Astrocyte (in vitro differentiated cells and primary cell): Measurements from ENCODE around the gene PRDM10. TPM values are rescaled to one million over a fixed set of nuclear protein-coding genes. Genes with fewer than 3 reads are reported as not detected.
"Not testable (repeated sequence)": the region's sequence is repeated elsewhere in the genome, so short reads cannot be mapped to it uniquely, and the experiment has no call there.

Source experiments
- DNase-seq: peaks from one replicate; pipeline ENCODE4 v3.0.0-alpha.2; 2010; ENCODE audit warnings: low read depth
- FAIRE-seq: peaks from 2 replicates; lab custom pipeline; 2011; peaks lifted over from hg19 to GRCh38; lab: Jason Lieb, UNC
- H2AFZ ChIP-seq: 2 replicates; pipeline ENCODE4 v1.6.0; 2012; ENCODE audit warnings: low read depth, low read length, inconsistent platforms
- H3K27ac ChIP-seq: 2 replicates; pipeline ENCODE4 v1.5.1; 2011; ENCODE audit warnings: low read depth, low read length, inconsistent platforms
- H3K27me3 ChIP-seq: 2 replicates; pipeline ENCODE4 v1.6.0; 2011; ENCODE audit warnings: low read length, inconsistent platforms; ENCODE audit not compliant: insufficient read depth
- H3K36me3 ChIP-seq: 2 replicates; pipeline ENCODE4 v1.5.1; 2011; ENCODE audit warnings: low read length, inconsistent platforms; ENCODE audit not compliant: insufficient read depth
- H3K4me1 ChIP-seq: 2 replicates; pipeline ENCODE4 v1.5.1; 2011; ENCODE audit warnings: low read length, inconsistent platforms; ENCODE audit not compliant: insufficient read depth
- H3K4me2 ChIP-seq: 2 replicates; pipeline ENCODE4 v1.6.0; 2012; ENCODE audit warnings: low read length, inconsistent platforms
- H3K4me3 ChIP-seq: 2 replicates; pipeline ENCODE4 v1.5.1; 2011; ENCODE audit warnings: low read depth, mild to moderate bottlenecking, low read length, inconsistent platforms; ENCODE audit not compliant: insufficient read depth
- H3K79me2 ChIP-seq: 2 replicates; pipeline ENCODE4 v1.6.0; 2012; ENCODE audit warnings: mild to moderate bottlenecking, low read length, inconsistent platforms; ENCODE audit not compliant: insufficient read depth
- H3K9ac ChIP-seq: 2 replicates; pipeline ENCODE4 v1.6.0; 2012; ENCODE audit warnings: mild to moderate bottlenecking, low read length, inconsistent platforms
- H3K9me3 ChIP-seq: 2 replicates; pipeline ENCODE4 v1.5.1; 2012; ENCODE audit warnings: low read depth, mild to moderate bottlenecking, low read length, inconsistent platforms; ENCODE audit not compliant: insufficient read depth
- H4K20me1 ChIP-seq: 2 replicates; pipeline ENCODE4 v1.6.0; 2012; ENCODE audit warnings: low read length, inconsistent platforms; ENCODE audit not compliant: insufficient read depth
- H3K27ac Mint-ChIP-seq: one replicate; pipeline ENCODE4 v1.8.0; 2021; ENCODE audit warnings: mild to moderate bottlenecking, mixed read lengths; ENCODE audit not compliant: unreplicated experiment
- H3K27me3 Mint-ChIP-seq: one replicate; pipeline ENCODE4 v1.8.0; 2021; ENCODE audit warnings: low read depth, mixed read lengths; ENCODE audit not compliant: unreplicated experiment
- H3K36me3 Mint-ChIP-seq: one replicate; pipeline ENCODE4 v1.8.0; 2021; ENCODE audit warnings: low read depth, mixed read lengths; ENCODE audit not compliant: unreplicated experiment
- H3K4me1 Mint-ChIP-seq: one replicate; pipeline ENCODE4 v1.8.0; 2021; ENCODE audit warnings: low read depth, mixed read lengths; ENCODE audit not compliant: unreplicated experiment
- H3K4me3 Mint-ChIP-seq: one replicate; pipeline ENCODE4 v1.8.0; 2021; ENCODE audit warnings: mild to moderate bottlenecking, moderate library complexity, mixed read lengths; ENCODE audit not compliant: unreplicated experiment
- H3K9me3 Mint-ChIP-seq: one replicate; pipeline ENCODE4 v1.8.0; 2021; ENCODE audit warnings: mild to moderate bottlenecking, mixed read lengths; ENCODE audit not compliant: unreplicated experiment
- EZH2 ChIP-seq: IDR thresholded peaks from 2 replicates; pipeline ENCODE4 v1.6.1; 2012; ENCODE audit warnings: mild to moderate bottlenecking, low read length, inconsistent platforms; ENCODE audit not compliant: insufficient read depth
- total RNA-seq: library from RNA; stranded (reverse); gene quantifications from 2 replicates; pipeline ENCODE4 v1.2.1, GENCODE V29; 2021
- TF ChIP-seq, protein P1 (sequence below): IDR thresholded peaks from 2 replicates; pipeline ENCODE4 v1.5.1; 2011; ENCODE audit warnings: low read depth, mild to moderate bottlenecking, inconsistent platforms, low read length, moderate library complexity; ENCODE audit not compliant: insufficient read depth

The PRDM10 gene
- total RNA-seq, 1 donor from 2014 or later = 10.1 TPM

DNA sequence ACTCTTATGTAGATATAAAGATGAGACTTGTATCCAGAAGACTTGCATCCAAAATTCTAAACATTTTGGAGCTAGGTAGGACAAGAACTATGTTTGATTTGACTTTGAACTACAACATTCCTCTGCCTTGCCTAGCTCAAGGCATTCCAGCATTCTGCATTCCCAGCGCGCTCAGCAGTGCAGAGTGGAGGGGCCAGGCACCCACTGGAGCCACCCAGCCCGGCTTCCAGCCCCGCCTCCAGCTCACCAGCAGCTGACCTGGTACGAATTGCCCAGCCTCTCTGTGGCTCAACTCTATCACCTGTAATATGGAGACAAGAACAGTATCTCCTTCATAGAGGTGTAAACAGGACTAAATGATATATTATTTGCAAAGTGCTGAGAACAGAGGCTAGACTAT is 28.8 kb downstream of the PRDM10 start:
- peaks cover 66% of the 10 kb centered on the region for H4K20me1 ChIP-seq

DNA sequence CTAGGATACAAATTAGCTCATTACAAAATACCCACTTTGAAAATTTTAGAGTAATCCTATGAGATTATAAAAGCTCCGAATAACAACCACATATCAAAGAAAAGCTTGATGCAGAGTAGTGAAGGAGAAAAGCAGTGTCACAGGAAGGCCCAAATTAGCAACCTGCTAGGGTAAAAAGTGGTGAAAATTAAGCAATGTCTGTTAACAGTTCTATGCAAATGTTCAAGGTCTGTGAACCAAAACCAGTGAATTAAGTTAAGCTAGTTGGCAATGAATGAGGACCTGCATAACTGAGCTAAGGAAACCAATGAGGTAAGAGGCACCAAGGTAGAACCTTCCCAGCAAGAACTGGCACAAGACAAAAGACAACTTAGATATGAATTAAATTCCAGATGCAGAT is 29.6 kb downstream of the PRDM10 start:
- Mint-ChIP-seq H3K27ac (peak overlapping the region; percentile 50), H3K4me3 (no peak overlapping the region), H3K36me3 (peaks cover 13% of the 10 kb centered on the region), H3K27me3 (no peaks in the 10 kb centered on the region), H3K9me3 (no peaks in the 10 kb centered on the region), H3K4me1 (peaks cover 33% of the 10 kb centered on the region)
- Histone ChIP-seq H4K20me1 (peaks cover 66% of the 10 kb centered on the region), H3K27me3 (no peaks in the 10 kb centered on the region), H3K9me3 (no peaks in the 10 kb centered on the region), H3K9ac (no peak overlapping the region), H3K36me3 (no peaks in the 10 kb centered on the region), H3K79me2 (peaks cover 5% of the 10 kb centered on the region), H3K4me3 (no peak overlapping the region), H2AFZ (no peak overlapping the region), H3K27ac (no peak overlapping the region), H3K4me2 (no peak overlapping the region), H3K4me1 (no peaks in the 10 kb centered on the region)
- no peak for FAIRE-seq
- DNase-seq = no peak
- TF ChIP-seq EZH2 = no peak
- TF ChIP-seq, protein P1, sequence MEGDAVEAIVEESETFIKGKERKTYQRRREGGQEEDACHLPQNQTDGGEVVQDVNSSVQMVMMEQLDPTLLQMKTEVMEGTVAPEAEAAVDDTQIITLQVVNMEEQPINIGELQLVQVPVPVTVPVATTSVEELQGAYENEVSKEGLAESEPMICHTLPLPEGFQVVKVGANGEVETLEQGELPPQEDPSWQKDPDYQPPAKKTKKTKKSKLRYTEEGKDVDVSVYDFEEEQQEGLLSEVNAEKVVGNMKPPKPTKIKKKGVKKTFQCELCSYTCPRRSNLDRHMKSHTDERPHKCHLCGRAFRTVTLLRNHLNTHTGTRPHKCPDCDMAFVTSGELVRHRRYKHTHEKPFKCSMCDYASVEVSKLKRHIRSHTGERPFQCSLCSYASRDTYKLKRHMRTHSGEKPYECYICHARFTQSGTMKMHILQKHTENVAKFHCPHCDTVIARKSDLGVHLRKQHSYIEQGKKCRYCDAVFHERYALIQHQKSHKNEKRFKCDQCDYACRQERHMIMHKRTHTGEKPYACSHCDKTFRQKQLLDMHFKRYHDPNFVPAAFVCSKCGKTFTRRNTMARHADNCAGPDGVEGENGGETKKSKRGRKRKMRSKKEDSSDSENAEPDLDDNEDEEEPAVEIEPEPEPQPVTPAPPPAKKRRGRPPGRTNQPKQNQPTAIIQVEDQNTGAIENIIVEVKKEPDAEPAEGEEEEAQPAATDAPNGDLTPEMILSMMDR = no peak

More for the DNA sequence above, 28.8 kb downstream of the PRDM10 start:
- TF ChIP-seq, protein P1 = no peak
- no peak for TF ChIP-seq EZH2
- no peak for FAIRE-seq
- H3K27me3 ChIP-seq = no peaks in the 10 kb centered on the region
- Mint-ChIP-seq H3K27me3 (no peaks in the 10 kb centered on the region), H3K36me3 (peaks cover 13% of the 10 kb centered on the region), H3K27ac (peak overlapping the region; percentile 78), H3K9me3 (no peaks in the 10 kb centered on the region), H3K4me3 (peak overlapping the region; percentile 41), H3K4me1 (peaks cover 31% of the 10 kb centered on the region)
- no peaks in the 10 kb centered on the region for H3K36me3 ChIP-seq
- H2AFZ ChIP-seq = no peak overlapping the region
- H3K4me3 ChIP-seq = no peak overlapping the region
- DNase-seq = no peak
- peaks cover 5% of the 10 kb centered on the region for H3K79me2 ChIP-seq
- H3K27ac ChIP-seq = no peak overlapping the region
- no peaks in the 10 kb centered on the region for H3K4me1 ChIP-seq
- no peak overlapping the region for H3K9ac ChIP-seq
- H3K9me3 ChIP-seq = no peaks in the 10 kb centered on the region
- no peak overlapping the region for H3K4me2 ChIP-seq

DNA sequence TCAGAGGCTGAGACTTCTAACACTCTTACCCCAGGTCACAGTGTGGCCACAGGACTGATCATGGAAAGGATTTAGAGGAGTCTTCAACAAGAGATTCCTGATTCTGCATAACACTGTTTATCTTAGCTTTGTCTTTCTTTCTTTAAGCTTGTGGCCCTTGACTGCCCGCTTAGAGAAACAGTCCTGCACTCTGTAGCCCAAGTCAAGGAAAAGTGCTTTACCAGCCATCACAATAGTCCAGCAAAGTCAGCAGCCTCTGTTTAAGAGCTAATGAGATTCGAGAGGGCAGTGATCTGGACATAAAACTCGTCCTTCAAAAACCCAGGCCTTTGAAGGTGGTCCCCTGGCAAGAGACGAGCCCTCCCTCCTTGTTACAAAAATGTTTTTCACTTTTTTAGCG is 30.0 kb downstream of the PRDM10 start:
- H3K27ac ChIP-seq = no peak overlapping the region
- no peaks in the 10 kb centered on the region for H3K4me1 ChIP-seq
- H3K4me2 ChIP-seq = no peak overlapping the region
- TF ChIP-seq, protein P1 = no peak
- TF ChIP-seq EZH2 = no peak
- FAIRE-seq (no peak), DNase-seq (no peak)
- no peaks in the 10 kb centered on the region for H3K27me3 ChIP-seq
- Mint-ChIP-seq H3K27ac (peak overlapping the region; percentile 50), H3K4me3 (no peak overlapping the region), H3K36me3 (peaks cover 13% of the 10 kb centered on the region), H3K27me3 (no peaks in the 10 kb centered on the region), H3K9me3 (no peaks in the 10 kb centered on the region), H3K4me1 (peaks cover 38% of the 10 kb centered on the region)
- no peaks in the 10 kb centered on the region for H3K36me3 ChIP-seq
- peaks cover 7% of the 10 kb centered on the region for H3K79me2 ChIP-seq
- H3K9me3 ChIP-seq = no peaks in the 10 kb centered on the region
- no peak overlapping the region for H2AFZ ChIP-seq
- no peak overlapping the region for H3K9ac ChIP-seq
- H4K20me1 ChIP-seq = peaks cover 66% of the 10 kb centered on the region
- H3K4me3 ChIP-seq = no peak overlapping the region

DNA sequence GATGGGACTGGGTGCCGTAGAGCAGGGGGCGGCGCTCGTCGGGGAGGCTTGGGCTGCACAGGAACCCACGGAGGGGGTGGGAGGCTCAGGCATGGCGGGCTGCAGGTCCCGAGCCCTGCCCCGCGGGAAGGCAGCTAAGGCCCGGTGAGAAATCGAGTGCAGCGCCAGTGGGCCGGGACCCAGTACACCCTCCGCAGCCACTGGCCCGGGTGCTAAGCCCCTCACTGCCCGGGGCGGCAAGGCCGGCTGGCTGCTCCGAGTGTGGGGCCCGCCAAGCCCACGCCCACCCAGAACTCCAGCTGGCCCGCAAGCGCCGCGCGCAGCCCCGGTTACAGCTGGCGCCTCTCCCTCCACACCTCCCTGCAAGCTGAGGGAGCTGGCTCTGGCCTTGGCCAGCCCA is 30.8 kb downstream of the PRDM10 start:
- FAIRE-seq, H3K27me3 Mint-ChIP-seq, H3K4me3 Mint-ChIP-seq, H3K36me3 ChIP-seq, H3K4me1 ChIP-seq, DNase-seq, H3K27ac ChIP-seq, H3K9me3 ChIP-seq, H3K9me3 Mint-ChIP-seq, H3K4me3 ChIP-seq, H3K4me2 ChIP-seq, H2AFZ ChIP-seq, H3K9ac ChIP-seq, H3K79me2 ChIP-seq, H3K27me3 ChIP-seq, H3K27ac Mint-ChIP-seq: not testable (repeated sequence)
- H4K20me1 ChIP-seq = peaks cover 66% of the 10 kb centered on the region
- H3K4me1 Mint-ChIP-seq = peaks cover 35% of the 10 kb centered on the region
- peaks cover 13% of the 10 kb centered on the region for H3K36me3 Mint-ChIP-seq
